T-helper 2 cell treated with Interferon-gamma antibody and Interleukin-4, amounts not matched to agents 5 μg/mL and 100 μg/mL, for 36 hours (primary cell): Measurements from ENCODE around the gene MDN1.

Experiments used
- DNase-seq: peaks from one replicate; pipeline ENCODE4 v3.0.0; 2021; ENCODE audit warnings: low spot score
- H3K27ac Mint-ChIP-seq: one replicate; pipeline ENCODE4 v1.8.0; 2021; ENCODE audit warnings: mild to moderate bottlenecking, mixed read lengths
- H3K27me3 Mint-ChIP-seq: one replicate; pipeline ENCODE4 v1.8.0; 2021; ENCODE audit warnings: low read depth, mixed read lengths
- H3K36me3 Mint-ChIP-seq: one replicate; pipeline ENCODE4 v1.8.0; 2021; ENCODE audit warnings: low read depth, mixed read lengths
- H3K4me1 Mint-ChIP-seq: one replicate; pipeline ENCODE4 v1.8.0; 2021; ENCODE audit warnings: low read depth, mixed read lengths
- H3K4me3 Mint-ChIP-seq: one replicate; pipeline ENCODE4 v1.8.0; 2022; ENCODE audit warnings: mild to moderate bottlenecking, moderate library complexity, mixed read lengths
- H3K9me3 Mint-ChIP-seq: one replicate; pipeline ENCODE4 v1.8.0; 2021; ENCODE audit warnings: mixed read lengths

Gene MDN1

DNA sequence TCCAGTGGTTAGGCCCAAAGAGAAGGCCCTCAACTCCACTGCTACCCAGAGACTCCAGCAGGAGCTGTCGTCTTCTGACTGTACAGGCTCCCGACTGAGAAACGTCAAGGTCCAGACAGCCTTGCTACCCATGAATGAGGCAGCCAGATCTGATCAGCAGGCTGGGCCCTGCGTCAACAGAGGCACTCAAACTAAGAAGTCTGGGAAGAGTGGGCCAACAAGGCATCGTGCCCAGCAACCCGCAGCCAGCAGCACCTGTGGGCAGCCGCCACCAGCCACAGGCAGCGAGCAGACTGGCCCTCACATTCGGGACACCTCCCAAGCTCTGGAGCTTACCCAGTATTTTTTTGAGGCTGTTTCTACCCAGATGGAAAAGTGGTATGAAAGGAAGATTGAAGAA, 189.1 kb downstream of the MDN1 start:
- Mint-ChIP-seq H3K36me3 (peaks cover 12% of the 10 kb centered on the region), H3K4me1 (no peaks in the 10 kb centered on the region), H3K4me3 (no peak overlapping the region), H3K27ac (no peak overlapping the region), H3K9me3 (no peaks in the 10 kb centered on the region), H3K27me3 (no peaks in the 10 kb centered on the region)
- no peak for DNase-seq

DNA sequence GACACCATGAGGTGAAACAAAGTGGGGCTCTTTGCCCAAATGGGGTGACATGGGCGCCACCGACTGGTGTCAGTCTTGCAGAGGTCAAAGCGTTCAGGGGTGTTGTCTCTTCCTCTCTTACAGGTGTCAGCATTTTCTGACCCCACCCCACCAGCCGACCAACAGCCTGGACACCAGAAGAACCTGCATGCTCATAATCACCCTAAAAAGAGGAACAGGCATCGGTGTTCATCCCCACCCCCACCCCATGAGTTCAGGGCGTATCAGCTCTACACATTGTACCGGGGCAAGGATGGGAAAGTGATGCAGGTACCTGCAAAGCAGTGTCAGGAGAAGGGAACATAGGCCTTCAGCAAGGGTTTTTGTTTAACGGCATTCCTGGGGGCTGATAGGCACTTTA, 195.8 kb downstream of the MDN1 start:
- Mint-ChIP-seq H3K4me3 (no peak overlapping the region), H3K9me3 (no peaks in the 10 kb centered on the region), H3K27ac (no peak overlapping the region)

DNA sequence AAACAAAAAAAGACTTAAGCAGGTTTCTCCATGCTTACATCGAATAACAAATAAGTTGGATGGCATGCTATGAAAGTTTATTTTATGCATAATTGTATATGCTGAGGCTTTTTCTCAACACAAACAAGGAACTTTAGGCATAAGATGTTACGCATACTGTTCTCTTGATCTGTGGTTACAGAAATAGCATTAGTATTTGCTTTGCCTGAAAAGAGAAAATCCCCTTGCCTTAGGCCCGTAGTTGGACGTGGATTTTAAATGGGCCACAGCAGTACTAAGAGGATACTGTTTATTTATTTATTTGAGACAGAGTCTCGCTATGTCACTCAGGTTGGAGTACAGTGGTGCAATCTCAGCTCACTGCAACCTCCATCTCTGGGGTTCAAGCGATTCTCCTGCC, 200.0 kb downstream of the MDN1 start:
- Mint-ChIP-seq H3K36me3 (no peaks in the 10 kb centered on the region), H3K27ac (no peak overlapping the region), H3K9me3 (no peaks in the 10 kb centered on the region), H3K4me3 (no peak overlapping the region), H3K27me3 (no peaks in the 10 kb centered on the region), H3K4me1 (no peaks in the 10 kb centered on the region)
- DNase-seq: no peak

More for the DNA sequence above, 195.8 kb downstream of the MDN1 start:
- Mint-ChIP-seq H3K27me3 (no peaks in the 10 kb centered on the region), H3K36me3 (no peaks in the 10 kb centered on the region), H3K4me1 (no peaks in the 10 kb centered on the region)
- DNase-seq: no peak

DNA sequence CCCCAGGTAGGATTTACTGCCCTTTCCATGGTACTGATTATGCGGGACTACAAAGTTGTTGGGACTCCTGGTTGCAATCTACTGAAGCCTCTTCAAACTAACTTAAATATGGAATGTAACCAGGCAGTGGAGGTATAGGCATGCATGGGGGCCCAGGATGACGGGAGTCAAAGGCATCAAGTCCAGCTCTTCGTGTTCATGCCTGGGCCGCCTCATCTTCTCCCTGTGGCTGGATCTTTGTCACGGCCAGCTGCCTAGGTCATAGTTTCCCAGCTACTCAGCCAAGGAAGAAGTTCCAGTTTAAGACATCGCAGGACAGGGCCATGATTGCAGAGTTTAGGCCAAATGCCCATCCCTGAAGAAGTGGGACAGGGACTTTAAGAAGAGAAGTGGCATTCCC, 201.6 kb downstream of the MDN1 start:
- Mint-ChIP-seq H3K4me1 (no peaks in the 10 kb centered on the region), H3K9me3 (no peaks in the 10 kb centered on the region), H3K4me3 (no peak overlapping the region), H3K36me3 (no peaks in the 10 kb centered on the region), H3K27me3 (peaks cover 2% of the 10 kb centered on the region), H3K27ac (no peak overlapping the region)
- DNase-seq: no peak

DNA sequence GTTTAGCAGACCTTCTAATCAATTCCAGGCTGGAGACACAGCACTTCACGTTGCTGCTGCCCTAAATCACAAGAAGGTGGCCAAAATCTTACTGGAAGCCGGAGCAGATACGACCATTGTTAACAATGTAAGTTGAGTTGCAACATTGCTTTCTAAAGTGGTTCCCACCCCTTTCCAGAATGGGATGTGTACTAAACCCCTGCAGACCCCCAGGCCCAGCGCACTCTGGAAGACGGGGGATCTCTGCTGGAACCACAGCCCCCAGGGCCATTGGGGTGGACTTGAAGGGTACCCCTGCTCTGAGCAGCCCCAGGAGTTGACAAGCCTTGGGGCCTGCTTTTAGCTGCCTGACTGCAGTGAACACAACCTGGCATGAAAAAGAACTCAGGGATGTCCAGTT, 203.1 kb downstream of the MDN1 start:
- Mint-ChIP-seq H3K27ac (no peak overlapping the region), H3K36me3 (no peaks in the 10 kb centered on the region), H3K4me3 (no peak overlapping the region), H3K4me1 (no peaks in the 10 kb centered on the region), H3K27me3 (peaks cover 2% of the 10 kb centered on the region), H3K9me3 (no peaks in the 10 kb centered on the region)
- DNase-seq: no peak

DNA sequence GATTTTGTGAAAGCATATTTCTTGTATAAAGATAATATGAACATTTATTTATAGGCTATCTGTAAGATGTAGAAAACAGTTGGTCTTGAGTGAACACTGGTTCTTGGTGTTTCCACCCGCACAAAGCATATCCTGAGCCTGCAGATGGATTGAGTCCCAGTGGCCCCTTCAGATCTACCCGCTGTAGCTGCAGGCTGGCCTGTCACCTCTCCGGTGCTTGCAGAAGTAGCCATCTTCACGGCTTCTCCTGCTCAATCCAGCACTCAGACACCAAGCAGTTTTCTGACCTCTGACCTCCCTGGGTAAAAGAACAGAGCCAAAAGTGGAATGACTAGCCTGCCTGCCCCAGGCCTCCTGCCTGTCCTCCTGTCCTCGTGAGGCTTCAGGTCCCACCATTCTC, 203.7 kb downstream of the MDN1 start:
- no peaks in the 10 kb centered on the region for H3K36me3 Mint-ChIP-seq
- no peaks in the 10 kb centered on the region for H3K4me1 Mint-ChIP-seq
- H3K9me3 Mint-ChIP-seq: no peaks in the 10 kb centered on the region
- DNase-seq: no peak
- no peak overlapping the region for H3K4me3 Mint-ChIP-seq
- H3K27me3 Mint-ChIP-seq: peaks cover 2% of the 10 kb centered on the region
- no peak overlapping the region for H3K27ac Mint-ChIP-seq

DNA sequence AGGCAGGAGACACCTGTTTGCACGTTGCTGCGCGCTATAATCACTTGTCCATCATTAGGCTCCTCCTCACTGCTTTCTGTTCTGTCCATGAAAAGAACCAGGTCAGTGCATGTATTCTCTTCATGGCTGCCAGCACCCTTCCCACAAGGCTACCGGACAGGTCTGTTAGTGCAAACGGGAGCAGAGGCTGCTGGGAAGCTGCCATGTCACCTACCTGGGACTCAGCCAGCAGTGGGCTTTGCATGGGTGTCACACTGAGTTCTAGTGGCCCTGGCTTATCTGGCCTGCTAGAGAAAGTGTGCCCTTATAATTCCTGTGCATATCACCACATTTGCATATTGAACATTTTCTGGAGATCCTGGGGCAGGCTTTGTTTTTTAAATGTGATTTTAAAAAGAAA, 205.8 kb downstream of the MDN1 start:
- Mint-ChIP-seq H3K4me1 (no peaks in the 10 kb centered on the region), H3K36me3 (no peaks in the 10 kb centered on the region), H3K4me3 (no peak overlapping the region), H3K27me3 (peaks cover 2% of the 10 kb centered on the region), H3K27ac (no peak overlapping the region), H3K9me3 (no peaks in the 10 kb centered on the region)
- no peak for DNase-seq

DNA sequence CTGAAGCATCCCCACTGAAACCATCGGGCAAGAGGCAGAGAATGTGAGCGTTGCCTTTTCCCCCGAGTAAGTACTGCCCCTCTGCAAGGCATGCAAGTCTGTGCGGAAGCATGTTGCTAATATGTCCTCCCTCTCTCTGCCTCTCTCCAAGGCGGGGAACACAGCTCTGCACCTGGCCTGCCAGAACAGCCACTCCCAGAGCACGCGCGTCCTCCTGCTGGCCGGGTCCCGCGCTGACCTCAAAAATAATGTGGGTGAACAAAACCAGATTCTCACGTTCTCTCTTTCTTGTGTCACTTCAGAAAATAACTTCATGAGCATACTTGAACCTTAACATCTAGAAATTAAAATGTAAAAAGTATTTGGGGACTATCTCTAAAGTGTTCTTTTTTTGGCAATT, 207.5 kb downstream of the MDN1 start:
- Mint-ChIP-seq H3K4me3 (no peak overlapping the region), H3K27ac (no peak overlapping the region)

DNA sequence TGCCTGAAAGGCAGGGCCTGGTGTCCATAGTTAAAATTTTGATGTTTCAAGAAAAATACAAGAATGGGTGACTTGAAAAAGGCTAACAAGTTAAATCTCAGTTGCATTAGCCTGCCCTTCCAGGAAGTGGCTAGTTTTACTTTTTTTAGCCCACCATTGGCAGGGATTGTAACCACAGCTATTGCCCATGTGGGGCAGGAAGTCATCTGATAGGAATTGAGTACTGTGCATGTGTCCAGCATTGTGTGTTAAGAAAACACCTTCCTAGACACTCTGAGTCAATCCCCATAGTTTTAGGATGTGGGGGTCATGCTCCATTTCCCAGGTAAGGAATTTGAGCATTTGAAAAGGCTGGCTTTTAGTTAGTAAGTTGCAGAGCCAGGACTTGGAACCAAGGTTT, 207.9 kb downstream of the MDN1 start:
- Mint-ChIP-seq H3K27me3 (peaks cover 2% of the 10 kb centered on the region), H3K4me3 (no peak overlapping the region), H3K36me3 (no peaks in the 10 kb centered on the region), H3K27ac (no peak overlapping the region), H3K4me1 (no peaks in the 10 kb centered on the region), H3K9me3 (no peaks in the 10 kb centered on the region)
- DNase-seq: no peak

More for the DNA sequence above, 207.5 kb downstream of the MDN1 start:
- Mint-ChIP-seq H3K36me3 (no peaks in the 10 kb centered on the region), H3K9me3 (no peaks in the 10 kb centered on the region), H3K4me1 (no peaks in the 10 kb centered on the region), H3K27me3 (peaks cover 2% of the 10 kb centered on the region)
- DNase-seq: no peak

DNA sequence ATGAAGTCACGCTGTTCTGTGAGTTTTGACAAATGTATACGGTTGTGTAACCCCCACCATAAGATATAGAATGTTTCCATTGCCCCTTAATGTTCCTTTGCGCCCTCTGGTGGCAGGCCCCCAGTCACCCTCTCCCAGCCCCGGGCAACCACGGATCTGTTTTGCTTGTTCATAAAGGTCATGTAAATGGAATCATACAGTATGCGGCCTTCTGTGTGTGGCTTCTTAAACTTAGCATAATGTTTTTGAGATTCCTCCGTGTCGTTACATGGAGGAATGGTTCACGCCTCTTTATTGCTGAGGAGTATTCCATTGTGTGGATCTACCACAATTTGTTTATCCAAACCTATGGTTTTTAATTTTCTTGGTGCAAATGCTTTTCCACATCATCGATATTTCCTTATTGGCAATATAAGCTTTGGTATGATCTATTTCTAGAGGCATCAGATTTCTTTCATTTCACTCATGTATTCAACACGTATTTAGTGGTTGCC, 209.4 kb downstream of the MDN1 start:
- peaks cover 2% of the 10 kb centered on the region for H3K27me3 Mint-ChIP-seq
- H3K9me3 Mint-ChIP-seq: no peaks in the 10 kb centered on the region
- H3K27ac Mint-ChIP-seq: no peak overlapping the region
- H3K36me3 Mint-ChIP-seq: no peaks in the 10 kb centered on the region
- peak; percentile 51 for DNase-seq
- no peak overlapping the region for H3K4me3 Mint-ChIP-seq
- no peaks in the 10 kb centered on the region for H3K4me1 Mint-ChIP-seq

DNA sequence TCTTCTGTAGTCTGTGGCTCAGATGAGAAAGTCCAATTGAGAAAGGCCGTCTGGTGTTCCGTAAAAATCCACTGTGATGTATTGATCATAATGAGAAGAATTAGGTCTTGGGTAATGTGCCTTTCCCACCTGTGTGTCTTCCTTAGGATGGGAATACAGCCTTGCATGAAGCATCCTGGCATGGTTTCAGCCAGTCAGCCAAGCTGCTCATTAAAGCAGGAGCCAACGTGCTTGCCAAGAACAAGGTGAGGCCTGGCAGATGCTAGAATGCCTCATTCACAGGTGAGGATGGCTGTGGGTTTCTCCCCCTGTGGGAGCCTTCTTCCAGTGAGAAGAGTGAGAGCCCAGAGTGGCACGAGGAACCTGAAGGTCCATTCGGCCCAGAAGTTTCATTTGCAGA, 213.7 kb downstream of the MDN1 start:
- Mint-ChIP-seq H3K9me3 (no peaks in the 10 kb centered on the region), H3K36me3 (no peaks in the 10 kb centered on the region), H3K4me3 (no peak overlapping the region), H3K4me1 (no peaks in the 10 kb centered on the region), H3K27ac (no peak overlapping the region), H3K27me3 (no peaks in the 10 kb centered on the region)
- DNase-seq: no peak

DNA sequence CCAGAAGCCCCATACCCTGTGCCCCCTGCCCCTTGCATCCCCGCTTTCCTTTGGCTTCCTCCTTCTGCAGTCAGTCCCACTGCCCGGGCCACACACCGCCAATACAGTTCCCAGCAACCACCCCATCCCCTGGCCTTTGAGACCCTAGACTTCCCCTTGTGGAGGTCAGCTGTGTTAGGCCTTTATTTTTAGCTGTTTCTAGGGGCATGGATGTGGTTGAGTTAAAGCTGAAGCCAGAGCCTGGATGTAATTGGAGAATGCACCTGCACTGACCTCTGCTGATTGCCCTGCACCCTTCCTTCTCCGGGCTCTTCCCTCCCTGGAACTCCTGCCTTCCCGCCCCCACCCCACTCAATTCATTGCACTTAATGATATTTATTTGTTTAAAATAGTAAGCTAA, 214.9 kb downstream of the MDN1 start:
- Mint-ChIP-seq H3K9me3 (no peaks in the 10 kb centered on the region), H3K27ac (no peak overlapping the region), H3K36me3 (no peaks in the 10 kb centered on the region), H3K4me1 (no peaks in the 10 kb centered on the region), H3K4me3 (no peak overlapping the region), H3K27me3 (no peaks in the 10 kb centered on the region)
- DNase-seq: no peak

DNA sequence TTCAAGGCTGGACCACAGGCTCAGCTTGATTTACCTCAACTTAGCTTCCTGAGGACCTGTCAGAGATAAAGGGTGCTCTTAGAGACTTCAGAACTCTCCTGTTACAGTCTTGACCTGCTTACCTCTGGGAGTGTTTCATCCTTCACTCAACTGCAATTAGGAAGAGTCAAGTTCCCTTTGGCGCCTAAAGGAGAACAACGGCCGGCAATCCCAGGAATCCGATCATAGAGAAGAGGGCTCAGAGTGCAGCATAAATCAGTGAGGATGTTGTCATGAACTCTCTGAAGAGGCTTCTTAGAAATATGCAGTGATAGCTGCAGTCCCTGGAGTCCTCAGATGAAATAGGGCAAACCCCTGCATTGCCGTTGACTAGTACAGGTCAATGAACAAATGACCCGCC, 217.4 kb downstream of the MDN1 start:
- Mint-ChIP-seq H3K4me3 (no peak overlapping the region), H3K36me3 (peaks cover 3% of the 10 kb centered on the region), H3K9me3 (peaks cover 9% of the 10 kb centered on the region), H3K27ac (no peak overlapping the region), H3K4me1 (peaks cover 11% of the 10 kb centered on the region), H3K27me3 (no peaks in the 10 kb centered on the region)
- no peak for DNase-seq

DNA sequence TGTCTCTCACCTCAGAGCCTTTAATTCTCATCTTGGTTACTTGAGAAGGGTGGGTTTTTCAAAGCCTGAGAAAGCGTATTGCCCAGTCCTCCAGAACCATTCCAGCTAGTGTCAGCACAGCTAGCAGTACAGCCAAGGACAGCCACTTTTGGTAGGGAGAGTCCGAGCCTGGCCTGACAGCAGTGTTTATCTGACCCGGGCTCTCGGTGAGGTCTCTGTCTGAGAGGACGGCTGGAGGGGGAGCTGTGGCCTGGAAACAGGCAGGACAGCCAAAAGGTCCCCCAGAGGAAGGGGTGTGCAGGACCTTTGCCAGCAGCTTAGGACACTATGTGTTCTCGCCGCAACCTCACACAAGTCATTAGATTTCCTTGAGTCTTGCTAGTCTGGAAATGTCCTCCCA, 219.9 kb downstream of the MDN1 start:
- Mint-ChIP-seq H3K27me3 (no peaks in the 10 kb centered on the region), H3K36me3 (peaks cover 13% of the 10 kb centered on the region), H3K9me3 (peaks cover 22% of the 10 kb centered on the region), H3K4me1 (peaks cover 28% of the 10 kb centered on the region), H3K4me3 (no peak overlapping the region), H3K27ac (no peak overlapping the region)
- no peak for DNase-seq

DNA sequence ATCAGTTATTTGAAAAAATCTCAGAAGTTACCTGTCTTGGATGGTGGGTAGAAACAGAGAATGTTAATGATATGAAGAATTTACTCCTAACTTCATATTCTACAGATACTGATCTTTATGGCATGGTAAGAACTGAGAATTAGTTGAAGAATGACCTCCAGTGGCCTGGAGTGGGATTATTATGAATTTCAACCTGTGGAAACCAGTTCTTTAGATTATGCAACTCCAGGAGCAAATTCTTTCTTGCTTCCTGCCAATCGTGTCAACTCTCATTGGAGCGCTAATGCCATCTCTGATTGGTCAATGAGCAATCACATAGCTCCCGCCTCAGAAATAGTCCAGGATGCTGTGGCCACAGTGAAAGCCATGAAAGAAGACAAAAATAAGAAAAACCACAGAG, 221.6 kb downstream of the MDN1 start:
- no peak overlapping the region for H3K27ac Mint-ChIP-seq
- DNase-seq: no peak
- peaks cover 28% of the 10 kb centered on the region for H3K4me1 Mint-ChIP-seq
- H3K27me3 Mint-ChIP-seq: no peaks in the 10 kb centered on the region
- H3K9me3 Mint-ChIP-seq: peaks cover 22% of the 10 kb centered on the region
- peaks cover 13% of the 10 kb centered on the region for H3K36me3 Mint-ChIP-seq
- H3K4me3 Mint-ChIP-seq: peak overlapping the region; percentile 39
